Ureter (tissue), 1 donor: Measurements from ENCODE around the gene MYH6. TPM values are rescaled to one million over a fixed set of nuclear protein-coding genes. Genes with fewer than 3 reads are reported as not detected.

Source experiments
- DNase-seq: peaks from one replicate; pipeline ENCODE4 v3.0.0-alpha.2; 2020; ENCODE audit warnings: low spot score
- total RNA-seq: library from RNA; stranded (reverse); gene quantifications from one replicate; pipeline ENCODE4 v1.2.4, GENCODE V29; 2023
- donor health status: DM: yes; HTN: yes; CAD: no.

The MYH6 gene
- total RNA-seq, 1 donor from 2014 or later = not detected

DNA sequence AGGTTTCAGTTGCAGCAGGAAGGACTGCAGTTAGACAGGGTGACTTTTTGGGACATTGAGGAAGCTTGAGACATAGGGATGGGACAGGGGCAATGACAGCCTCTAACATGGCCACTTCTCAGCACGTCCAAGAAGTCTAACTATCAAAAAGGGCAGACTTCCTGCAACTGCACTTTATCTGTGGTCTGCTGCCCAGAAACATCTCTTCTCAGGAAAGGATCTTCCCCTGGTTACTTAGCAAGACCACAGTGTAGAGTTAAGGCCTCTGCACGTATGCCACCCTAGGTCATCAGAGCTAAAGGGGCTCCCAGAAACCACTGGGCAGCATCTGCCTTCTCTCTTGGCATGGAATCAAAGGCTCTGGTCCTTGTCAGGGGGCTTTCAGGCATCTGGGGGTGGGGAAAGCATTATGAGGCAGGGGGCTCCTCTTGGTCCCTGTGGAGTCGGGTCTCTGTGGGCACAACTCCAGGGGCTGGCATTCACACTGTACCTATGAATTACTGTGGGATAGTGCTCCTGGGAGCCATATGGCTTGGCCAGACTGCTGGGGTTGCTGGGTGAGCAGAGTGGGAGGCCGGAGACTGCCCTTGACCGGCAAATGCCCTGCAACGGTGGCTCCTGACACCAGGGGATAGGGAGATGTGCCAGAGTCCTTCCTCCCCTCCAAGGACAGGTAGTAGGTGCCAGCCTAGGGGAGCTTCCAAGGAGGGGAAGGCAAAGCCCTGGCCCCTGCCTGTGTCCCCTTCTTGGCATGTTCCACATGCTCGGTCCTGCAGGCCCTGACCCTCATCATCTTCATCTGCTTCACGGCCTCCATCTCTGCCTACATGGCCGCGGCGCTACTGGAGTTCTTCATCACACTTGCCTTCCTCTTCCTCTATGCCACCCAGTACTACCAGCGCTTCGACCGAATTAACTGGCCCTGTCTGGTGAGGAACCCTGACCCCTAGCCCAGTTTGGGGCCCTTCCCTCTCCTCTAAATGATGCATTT lies 30.2 kb downstream of the MYH6 start:
- no peak for DNase-seq

DNA sequence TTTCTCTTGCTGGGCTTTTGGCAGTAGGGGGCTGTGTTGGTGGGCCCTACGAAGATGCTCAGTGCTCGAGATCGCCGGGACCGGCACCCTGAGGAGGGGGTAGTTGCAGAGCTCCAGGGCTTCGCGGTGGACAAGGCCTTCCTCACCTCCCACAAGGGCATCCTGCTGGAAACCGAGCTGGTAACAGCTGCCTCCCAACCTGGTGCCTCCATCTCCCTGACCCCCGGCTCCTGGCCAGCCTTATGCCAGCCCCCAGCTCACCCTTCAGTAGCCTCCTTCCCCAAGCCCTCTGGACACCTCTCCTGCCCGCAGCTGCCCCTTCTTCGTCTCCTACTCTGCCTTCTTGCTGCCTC lies 30.9 kb downstream of the MYH6 start:
- DNase-seq = no peak

DNA sequence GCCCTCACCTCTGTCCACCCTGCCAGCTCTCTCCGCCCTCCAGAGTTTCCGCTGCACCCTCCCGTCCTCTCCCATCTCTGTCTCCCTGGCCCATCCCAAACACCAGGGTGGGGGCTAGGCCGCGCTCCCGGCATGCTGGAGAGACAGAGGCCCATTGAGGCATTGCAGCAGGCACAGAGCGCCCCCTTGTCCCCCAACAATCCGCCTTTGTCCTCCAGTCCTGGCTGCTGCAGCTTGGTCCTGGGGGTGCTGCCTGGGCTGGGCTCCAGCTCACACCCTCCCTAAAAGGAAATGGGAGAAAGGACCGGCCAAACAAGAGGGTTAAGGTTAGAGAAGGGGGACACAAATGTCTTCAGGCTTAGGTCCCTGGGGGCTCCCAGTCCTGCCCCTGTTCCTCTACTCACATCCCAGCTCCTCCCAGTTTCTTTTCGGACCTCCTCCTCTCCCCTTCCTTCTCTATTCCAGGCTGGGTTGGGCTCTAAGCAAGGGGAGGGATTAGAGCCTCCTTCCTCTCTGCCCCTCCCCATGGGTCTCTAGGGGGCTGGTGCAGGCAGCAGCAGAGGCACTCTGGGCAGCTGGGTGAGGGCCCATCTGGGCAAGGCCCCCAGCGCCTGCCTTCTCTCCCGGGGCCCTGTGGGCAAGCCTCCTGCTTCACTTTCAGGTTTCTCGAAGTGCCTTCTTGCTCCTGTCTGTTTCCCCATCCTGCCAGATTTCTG lies 31.4 kb downstream of the MYH6 start, which contains the start of gene CMTM5:
CMTM5 (plus strand) TSS at position 565 of the 716 bp plus-strand sequence. CDS start 206 bp downstream, outside the sequence.
- no peak for DNase-seq

DNA sequence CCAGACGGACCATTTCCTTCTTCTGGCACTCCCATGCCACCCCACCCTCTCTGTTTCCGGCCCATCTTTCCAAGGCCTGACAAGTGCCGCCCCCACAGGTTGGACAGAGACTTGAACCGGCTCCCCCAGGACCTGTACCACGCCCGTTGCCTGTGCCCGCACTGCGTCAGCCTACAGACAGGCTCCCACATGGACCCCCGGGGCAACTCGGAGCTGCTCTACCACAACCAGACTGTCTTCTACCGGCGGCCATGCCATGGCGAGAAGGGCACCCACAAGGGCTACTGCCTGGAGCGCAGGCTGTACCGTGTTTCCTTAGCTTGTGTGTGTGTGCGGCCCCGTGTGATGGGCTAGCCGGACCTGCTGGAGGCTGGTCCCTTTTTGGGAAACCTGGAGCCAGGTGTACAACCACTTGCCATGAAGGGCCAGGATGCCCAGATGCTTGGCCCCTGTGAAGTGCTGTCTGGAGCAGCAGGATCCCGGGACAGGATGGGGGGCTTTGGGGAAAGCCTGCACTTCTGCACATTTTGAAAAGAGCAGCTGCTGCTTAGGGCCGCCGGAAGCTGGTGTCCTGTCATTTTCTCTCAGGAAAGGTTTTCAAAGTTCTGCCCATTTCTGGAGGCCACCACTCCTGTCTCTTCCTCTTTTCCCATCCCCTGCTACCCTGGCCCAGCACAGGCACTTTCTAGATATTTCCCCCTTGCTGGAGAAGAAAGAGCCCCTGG lies 32.4 kb downstream of the MYH6 start:
- DNase-seq = no peak

DNA sequence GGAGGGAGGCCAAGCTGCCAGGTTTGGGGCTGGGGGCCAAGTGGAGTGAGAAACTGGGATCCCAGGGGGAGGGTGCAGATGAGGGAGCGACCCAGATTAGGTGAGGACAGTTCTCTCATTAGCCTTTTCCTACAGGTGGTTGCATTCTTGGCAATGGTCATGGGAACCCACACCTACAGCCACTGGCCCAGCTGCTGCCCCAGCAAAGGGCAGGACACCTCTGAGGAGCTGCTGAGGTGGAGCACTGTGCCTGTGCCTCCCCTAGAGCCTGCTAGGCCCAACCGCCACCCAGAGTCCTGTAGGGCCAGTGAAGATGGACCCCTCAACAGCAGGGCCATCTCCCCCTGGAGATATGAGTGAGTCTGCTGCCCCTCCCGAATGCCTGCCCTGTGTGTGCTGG lies 35.0 kb downstream of the MYH6 start:
- DNase-seq = no peak

DNA sequence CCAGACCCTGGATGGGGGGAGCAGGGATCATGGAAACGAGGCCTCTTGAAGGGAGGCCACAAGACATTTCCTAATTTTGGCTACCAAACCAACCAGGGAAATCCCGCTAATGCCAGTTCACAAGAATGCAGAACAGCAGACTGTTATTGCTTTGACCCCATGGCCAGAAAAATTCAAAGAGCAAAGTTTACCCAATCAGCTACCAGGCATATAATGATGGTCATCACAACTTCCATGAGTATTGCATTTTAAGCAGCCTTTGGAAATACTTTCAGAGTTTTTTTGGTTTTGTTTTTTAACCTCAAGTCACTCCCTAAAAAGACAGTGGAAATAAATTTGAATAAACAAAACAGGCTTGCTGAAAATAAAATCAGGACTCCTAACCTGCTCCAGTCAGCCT lies 35.6 kb downstream of the MYH6 start, which contains the start of gene IL25:
IL25 (plus strand) TSS at position 301 of the 400 bp plus-strand sequence.
- DNase-seq = no peak

DNA sequence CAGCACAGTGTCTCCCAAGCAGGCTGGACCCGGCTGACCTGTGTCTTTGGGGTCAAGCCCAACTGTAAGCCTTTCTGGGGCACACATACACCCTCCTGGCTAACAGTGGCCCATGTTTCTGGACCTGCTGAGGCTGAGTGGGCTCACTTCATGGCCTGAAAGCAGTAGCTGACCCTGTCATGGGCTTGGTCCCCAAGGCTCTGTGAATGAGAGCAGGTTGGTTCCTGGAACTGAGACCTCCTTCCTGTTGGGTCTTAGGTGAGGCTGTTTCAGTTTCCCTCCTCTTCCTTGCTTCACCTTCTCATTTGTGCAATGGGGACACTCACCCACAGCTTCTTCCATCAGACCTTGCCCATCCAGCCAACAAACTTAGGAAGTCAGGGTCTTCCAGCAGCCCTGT lies 36.2 kb downstream of the MYH6 start:
- no peak for DNase-seq

DNA sequence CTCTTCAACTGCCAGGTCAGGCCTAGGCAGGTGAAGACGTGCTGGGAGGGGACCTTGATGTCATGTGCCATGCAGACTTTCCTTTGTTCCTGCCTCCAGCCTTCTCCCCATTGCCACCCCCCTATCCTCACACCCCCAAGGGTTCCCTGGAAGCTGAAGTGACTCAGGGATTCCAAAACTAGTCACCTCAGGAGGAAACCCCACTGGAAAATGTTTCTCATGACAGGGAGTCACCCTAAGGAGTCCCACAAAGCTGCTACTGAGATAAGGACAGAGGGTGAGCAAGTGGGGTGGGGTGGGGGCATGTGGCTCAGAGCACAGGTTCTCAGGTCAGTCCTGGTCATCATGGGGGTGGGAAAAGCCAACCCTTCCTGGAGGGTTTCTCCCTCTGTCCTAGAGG lies 37.9 kb downstream of the MYH6 start:
- no peak for DNase-seq

DNA sequence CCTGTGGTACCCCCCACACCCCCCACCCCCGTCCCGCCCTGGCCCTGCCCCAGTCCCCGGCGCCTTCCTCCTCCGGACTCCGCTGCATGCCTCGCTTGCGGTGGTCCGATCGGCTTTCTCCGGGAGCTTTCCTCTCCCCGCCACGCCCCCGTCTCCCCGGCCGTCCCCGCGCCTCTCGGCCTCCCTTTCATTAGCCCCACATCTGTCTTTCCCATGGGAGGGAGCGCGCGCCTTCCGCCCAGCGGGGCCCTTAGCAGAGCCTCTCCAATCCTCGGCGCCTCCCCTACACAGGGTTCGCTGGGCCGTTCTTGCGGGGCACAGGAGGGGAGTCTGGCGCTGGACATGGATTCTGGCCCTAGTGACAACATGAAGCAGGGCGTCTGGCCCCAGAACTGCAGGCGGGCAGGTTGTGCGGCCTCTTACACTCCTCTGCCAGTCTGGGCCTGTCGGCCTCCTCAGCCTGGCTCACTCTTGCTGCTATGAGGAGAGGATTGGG lies 41.6 kb downstream of the MYH6 start:
- DNase-seq = peak; percentile 74

DNA sequence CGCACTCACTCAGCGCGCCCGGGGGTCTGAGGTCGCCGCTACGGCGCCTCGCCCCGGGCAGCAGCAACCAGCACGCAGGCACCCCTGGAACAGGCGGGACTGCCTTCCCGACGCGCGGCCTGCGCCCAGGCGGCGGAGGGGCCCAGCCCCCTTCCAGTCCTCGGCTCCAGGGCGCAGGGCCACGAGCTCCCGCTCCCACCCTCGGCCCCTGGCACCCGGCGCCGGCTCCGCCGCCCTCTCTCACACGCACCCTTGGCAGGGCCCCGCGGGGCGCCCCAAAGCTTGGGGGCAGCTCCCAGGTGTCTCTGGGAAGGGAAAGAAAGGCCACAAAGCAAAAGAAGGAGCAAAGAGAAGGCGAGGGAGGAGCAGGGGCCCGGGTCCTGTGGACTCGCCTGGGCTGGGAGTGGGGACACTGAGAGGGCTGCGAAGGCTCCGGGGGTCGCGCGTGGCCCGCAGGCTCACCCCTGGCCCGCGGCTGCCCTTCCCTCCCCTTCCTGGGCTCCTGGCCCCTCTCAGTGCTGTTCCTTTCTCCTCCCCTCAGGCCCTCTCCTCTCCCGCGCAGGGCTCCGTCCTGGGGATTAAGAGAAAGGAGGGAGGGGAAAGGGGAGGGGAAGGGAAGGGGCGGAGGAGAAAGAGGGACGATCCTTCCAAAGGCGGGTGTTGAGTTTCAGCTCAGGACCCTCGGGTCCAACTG lies 42.2 kb downstream of the MYH6 start:
- DNase-seq = peak; percentile 82

DNA sequence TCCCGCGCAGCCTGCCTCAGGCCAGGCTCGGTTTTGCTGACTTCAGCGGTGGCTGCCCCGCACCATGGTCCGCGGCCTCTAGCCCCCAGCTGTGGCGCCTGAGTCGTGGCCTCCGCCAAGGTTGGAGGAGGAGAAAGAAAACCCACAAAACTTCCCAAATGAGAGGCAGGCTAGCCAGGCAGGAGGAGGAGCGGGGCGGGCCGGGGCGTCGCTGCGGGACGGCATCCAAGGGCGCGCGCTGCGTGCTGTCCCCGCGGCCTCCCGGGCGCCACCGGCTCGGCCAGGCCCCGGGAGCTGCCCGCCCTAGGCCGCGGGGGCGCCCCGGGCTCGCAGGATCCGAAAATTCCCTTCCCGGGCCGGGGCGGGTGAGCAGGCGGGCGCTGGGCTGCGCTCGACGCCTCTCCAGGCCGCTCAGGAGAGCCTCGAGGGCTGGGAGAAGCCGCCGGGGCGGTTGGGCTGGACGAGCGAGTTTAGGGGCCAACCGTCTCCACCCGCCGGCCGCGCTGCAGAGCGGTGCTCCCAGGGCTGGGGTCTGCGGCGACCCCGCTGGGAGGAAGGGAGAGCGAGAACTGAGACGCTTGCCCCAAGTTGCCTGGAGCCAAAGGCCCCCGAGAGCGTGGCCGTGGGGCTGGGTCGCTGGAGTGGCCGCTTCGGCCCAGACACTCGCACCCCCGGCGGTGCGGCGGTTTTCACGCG lies 42.9 kb downstream of the MYH6 start, which contains the start of gene EFS:
EFS (minus strand) TSS at position 137 of the 696 bp plus-strand sequence. CDS start 147 bp downstream, outside the sequence.
- DNase-seq = peak; percentile 70

DNA sequence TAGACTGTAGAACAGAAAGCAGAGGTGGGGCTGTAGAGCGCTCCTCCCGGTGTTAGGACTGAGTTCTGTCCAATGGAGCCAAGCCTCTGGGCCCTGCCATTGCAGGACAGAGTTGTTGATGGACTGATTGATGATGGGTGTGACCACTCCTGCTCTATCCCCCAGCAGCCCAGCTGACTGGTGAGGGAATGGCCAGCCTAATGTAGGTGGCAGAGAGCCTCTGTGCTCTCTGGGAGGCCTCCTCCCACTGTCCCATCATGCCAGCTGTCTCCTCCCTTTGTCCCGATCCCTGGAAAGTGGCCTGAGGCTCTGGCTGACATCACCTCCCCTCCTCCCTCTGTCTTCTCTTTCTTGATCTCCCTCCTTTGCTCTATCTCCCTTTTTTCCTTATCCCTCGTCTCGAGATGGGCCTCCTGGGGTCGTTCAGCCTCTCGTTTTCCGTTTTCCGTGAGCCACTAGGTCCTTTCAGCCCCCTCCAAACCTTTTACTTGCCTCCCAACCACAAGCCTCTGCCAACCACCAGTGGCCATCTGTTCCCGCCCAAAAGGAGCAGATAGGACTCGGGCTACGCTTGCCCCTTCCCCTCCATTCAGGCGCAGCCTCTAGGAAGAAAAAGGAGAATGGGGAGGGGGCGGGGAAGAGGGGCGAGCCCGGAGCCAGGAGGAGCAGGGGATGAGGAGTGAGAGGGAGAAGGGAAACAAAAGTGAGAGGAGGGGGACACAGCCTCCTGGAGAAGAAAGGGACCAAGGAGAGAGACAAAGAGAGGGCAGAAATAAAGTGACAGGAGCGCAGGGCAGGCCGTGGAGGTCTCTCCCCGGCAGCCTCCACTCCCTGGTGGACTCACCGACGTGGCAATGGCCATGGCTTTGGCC lies 43.7 kb downstream of the MYH6 start:
- DNase-seq = peak; percentile 63

DNA sequence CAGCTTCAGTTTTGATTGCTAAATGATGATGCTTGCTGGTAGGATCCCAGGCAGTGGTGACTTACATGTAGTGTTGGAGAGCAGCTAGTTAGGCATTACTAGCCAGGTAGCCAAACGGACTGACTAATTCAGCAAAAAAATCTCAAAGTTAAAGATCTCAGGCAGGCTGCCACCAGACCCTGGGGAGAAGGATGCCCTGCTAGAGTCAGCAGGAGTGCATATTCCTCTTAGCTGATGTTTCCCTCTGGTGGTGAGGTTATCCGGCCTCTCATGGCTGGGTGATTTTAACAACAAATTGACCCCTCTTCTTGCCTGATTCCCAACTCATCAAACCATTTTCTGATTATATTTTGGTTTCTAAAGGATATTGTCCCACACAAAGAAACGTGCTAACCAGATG lies 45.9 kb downstream of the MYH6 start:
- no peak for DNase-seq

DNA sequence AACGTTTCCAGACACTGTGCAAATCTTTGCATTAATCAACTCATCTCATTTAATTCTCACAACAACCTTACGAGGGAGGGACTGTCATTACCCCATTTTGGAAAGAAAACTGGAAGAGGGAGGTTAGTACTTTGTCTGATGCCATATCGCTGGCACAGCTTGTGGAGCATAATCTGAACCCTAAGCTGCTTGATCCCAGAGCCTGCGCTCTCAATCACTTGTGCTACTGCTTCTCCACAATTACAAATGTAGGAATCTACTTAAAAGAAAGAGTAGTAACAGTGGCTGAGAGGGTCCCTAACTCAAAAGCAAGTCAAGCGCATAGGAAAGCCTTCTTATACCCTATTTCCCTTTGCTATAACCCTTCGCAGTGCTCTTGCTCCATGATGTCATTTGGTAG lies 46.3 kb downstream of the MYH6 start:
- no peak for DNase-seq

DNA sequence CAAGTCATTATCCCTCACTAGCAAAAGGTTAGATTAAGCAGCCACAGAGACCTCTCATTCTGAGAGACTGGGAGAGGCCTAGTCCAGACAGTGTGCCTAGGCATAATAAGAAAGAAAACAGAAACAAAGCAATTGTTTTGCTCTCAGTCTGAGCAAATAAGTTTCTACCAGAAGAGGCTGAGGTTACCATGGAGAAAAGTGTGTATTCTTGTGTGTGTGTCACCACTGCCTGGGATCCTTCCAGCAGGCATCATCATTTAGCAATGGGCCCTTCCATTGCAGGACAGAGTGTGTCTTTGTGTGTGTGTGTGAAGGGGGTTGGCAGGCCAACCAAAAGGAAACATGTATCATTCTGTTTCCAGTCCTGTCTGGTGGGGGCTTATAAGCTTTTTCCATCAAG lies 46.8 kb downstream of the MYH6 start:
- no peak for DNase-seq

DNA sequence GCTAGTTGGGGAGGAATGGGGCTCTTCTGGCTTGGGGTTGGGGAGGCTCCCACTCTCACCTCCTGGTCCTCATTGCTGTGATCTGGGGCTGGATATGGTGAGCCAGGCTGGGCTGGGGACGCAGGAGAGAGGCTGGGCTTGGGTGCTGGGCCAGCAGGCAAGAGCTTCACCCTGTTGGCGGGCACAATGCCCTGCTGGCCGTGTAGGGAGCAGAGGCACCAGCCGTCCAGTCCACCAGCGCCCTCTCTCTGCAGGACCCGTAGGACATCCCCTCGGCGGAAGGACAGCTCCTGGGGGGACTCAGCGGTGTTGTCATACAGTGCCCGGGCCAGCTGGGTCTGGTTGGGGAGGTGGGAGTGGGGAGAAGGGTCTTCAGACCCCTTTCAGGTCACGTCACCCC lies 47.6 kb downstream of the MYH6 start:
- DNase-seq = no peak

DNA sequence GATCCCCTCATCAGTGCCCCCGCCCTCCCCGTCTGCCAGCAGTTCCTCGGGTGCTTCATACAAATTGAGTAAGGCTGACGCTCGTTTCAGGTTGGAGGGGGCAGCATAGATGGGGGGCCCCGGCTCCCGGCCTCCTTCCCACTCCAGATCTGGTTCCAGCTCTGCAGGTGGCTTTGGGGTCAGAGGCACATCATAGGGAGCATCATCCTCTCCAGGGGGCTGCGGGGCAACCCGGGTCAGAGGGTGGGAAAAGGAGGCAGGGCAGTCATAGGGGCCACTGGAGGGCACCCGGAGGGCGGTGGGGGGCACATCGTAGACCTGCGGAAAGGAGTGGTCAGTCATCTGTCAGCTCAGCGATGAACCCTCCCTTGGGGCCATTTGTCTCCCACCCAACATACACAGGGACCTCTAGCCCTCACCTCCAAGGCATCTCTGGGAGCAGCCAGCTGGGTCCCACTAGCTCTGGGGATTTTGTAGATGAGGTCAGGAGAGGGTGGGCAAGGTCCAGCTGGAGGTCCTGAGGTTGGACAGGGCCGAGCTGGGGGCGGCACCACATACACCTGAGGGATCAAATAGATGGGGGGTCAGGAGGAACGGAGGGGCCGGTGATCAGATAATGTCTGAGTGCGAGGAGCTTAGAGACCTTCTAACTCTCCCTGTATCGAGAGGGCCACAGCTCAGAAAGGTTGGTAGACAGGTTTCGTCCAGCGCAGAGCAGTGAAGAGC lies 48.2 kb downstream of the MYH6 start:
- no peak for DNase-seq

DNA sequence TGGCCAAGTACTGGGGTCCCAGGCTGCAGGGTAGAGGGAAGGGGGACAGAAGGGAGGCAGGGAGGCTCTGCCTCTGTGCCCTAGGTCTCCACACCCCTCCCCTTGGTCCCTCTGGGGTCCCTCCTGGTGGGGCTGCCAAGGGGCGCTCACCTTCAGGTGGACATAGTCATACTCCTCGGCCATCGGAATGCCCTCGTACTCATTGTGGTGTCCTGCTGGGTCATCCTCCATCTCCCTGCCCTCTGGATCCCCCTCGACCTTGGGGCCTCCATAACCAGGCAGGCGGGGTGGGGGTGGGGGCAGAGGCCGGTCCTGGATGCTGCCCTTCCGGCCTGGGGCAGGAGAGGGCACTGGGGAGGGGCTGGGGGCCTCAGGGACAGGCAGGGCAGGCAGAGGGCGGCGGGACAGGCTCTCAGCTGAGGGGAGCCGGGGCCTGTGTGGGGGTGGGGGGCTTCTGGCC lies 48.9 kb downstream of the MYH6 start:
- no peak for DNase-seq
